GM23338 (cell line): ENCODE data around the gene ERC2.

Source experiments
- CREB1 ChIP-seq: fragments of 250-450 bp; sonication (Bioruptor Pico); IDR thresholded peaks from 2 replicates; pipeline ENCODE4 v1.5.0; 2020; ENCODE audit warnings: low read depth, mild to moderate bottlenecking, moderate library complexity
- EZH2 ChIP-seq: fragments of 200-600 bp; sonication (generic); IDR thresholded peaks from one replicate; pipeline ENCODE4 v1.8.0; 2017; ENCODE audit warnings: antibody characterized with exemption, mild to moderate bottlenecking, low read depth; ENCODE audit not compliant: unreplicated experiment
- EZH2phosphoT487 ChIP-seq: fragments of 200-600 bp; sonication (generic); IDR thresholded peaks from one replicate; pipeline ENCODE4 v1.8.1; 2018; ENCODE audit warnings: antibody characterized with exemption; ENCODE audit not compliant: unreplicated experiment
- JUNB ChIP-seq: IDR thresholded peaks from one replicate; pipeline ENCODE4 v1.6.1; 2016; ENCODE audit warnings: antibody characterized with exemption; ENCODE audit not compliant: unreplicated experiment
- NANOG ChIP-seq: IDR thresholded peaks from 2 replicates; pipeline ENCODE4 v1.6.1; 2016; ENCODE audit warnings: antibody characterized with exemption, borderline replicate concordance
- POLR2AphosphoS5 ChIP-seq: IDR thresholded peaks from 2 replicates; pipeline ENCODE4 v1.6.1; 2016; ENCODE audit warnings: antibody characterized with exemption, low read depth
- REST ChIP-seq: IDR thresholded peaks from one replicate; pipeline ENCODE4 v1.6.1; 2018; ENCODE audit warnings: antibody characterized with exemption; ENCODE audit not compliant: unreplicated experiment
- ZNF114 ChIP-seq: fragments of 250-450 bp; sonication (Bioruptor Pico); IDR thresholded peaks from 2 replicates; pipeline ENCODE4 v1.5.0; 2020; ENCODE audit warnings: mild to moderate bottlenecking, moderate library complexity
- ZNF331 ChIP-seq: fragments of 250-450 bp; sonication (Bioruptor Pico); IDR thresholded peaks from 2 replicates; pipeline ENCODE4 v1.5.0; 2020; ENCODE audit warnings: low read depth, mild to moderate bottlenecking, moderate library complexity
- TF ChIP-seq, protein P1 (sequence below), 2 experiments: fragments of 200-600 bp in 1 of 2; sonication (generic) in 1 of 2; conservative IDR thresholded peaks; 2 replicates each; pipeline versions ENCODE4 v1.5.1 to v1.6.1; 2016 to 2017; ENCODE audit warnings: antibody characterized with exemption in 2 of 2, low read depth in 2 of 2, mild to moderate bottlenecking in 2 of 2, moderate library complexity in 1 of 2

DNA sequence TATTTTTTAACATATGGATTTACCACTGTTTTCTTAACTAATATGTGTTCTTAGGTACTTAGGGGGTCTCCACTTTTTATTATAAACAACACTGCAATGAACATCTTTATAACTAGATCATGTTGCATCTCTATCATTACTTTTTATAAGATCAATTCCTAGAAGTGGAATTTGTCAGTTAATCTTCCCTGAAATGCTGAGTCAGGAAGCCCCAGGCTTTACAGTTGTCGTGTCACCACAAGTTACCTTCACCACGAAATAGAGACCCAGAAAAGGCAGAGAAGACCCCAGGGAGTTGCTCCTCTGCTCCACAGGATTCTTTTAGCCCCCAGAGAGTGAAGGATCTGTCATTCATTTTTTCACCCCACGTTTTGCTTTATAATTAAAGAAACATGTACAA, 34.5 kb upstream of the ERC2 start:
- TF ChIP-seq, protein P1, sequence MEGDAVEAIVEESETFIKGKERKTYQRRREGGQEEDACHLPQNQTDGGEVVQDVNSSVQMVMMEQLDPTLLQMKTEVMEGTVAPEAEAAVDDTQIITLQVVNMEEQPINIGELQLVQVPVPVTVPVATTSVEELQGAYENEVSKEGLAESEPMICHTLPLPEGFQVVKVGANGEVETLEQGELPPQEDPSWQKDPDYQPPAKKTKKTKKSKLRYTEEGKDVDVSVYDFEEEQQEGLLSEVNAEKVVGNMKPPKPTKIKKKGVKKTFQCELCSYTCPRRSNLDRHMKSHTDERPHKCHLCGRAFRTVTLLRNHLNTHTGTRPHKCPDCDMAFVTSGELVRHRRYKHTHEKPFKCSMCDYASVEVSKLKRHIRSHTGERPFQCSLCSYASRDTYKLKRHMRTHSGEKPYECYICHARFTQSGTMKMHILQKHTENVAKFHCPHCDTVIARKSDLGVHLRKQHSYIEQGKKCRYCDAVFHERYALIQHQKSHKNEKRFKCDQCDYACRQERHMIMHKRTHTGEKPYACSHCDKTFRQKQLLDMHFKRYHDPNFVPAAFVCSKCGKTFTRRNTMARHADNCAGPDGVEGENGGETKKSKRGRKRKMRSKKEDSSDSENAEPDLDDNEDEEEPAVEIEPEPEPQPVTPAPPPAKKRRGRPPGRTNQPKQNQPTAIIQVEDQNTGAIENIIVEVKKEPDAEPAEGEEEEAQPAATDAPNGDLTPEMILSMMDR (conservative IDR thresholded peaks at IDR 0.05; ENCODE audit: low read depth in 2 of 2): no peak
- TF ChIP-seq EZH2 (no peak), REST (no peak), EZH2phosphoT487 (no peak), POLR2AphosphoS5 (no peak), JUNB (no peak), CREB1 (CRISPR knock-in tag) (no peak), ZNF331 (CRISPR knock-in tag) (no peak), NANOG (no peak), ZNF114 (CRISPR knock-in tag) (no peak)
